OCI-LY3 (cell line): ENCODE data around the gene SPRYD7.
"Not testable (repeated sequence)": the region's sequence is repeated elsewhere in the genome, so short reads cannot be mapped to it uniquely, and the experiment has no call there.

ENCODE experiments used
- H2AFZ ChIP-seq: fragments of 200-600, 300-600 bp; shearing (Covaris generic); 2 replicates; pipeline ENCODE4 v1.6.0; 2014; ENCODE audit warnings: antibody characterized with exemption, low read depth, low read length
- H3K27ac ChIP-seq: fragments of 200-600, 300-600 bp; sonication (generic); 2 replicates; pipeline ENCODE4 v1.5.1; 2014; ENCODE audit warnings: mild to moderate bottlenecking, low read length, moderate library complexity, mixed read lengths
- H3K27me3 ChIP-seq: fragments of 200-600, 300-600 bp; sonication (generic); 2 replicates; pipeline ENCODE4 v1.6.1; 2014; ENCODE audit warnings: low read depth, low read length, mixed read lengths
- H3K36me3 ChIP-seq: fragments of 200-600, 300-600 bp; sonication (generic); replicated peaks from 2 replicates; pipeline ENCODE3; 2014; ENCODE audit warnings: low read depth, low read length, mixed read lengths
- H3K4me1 ChIP-seq: fragments of 300-600, 200-600 bp; sonication (generic); 2 replicates; pipeline ENCODE4 v1.6.1; 2014; ENCODE audit warnings: low read length, mixed read lengths
- H3K4me2 ChIP-seq: fragments of 200-600, 300-600 bp; sonication (generic); 2 replicates; pipeline ENCODE4 v1.6.1; 2014; ENCODE audit warnings: low read length, mixed read lengths
- H3K4me3 ChIP-seq: fragments of 300-600, 200-600 bp; sonication (generic); 2 replicates; pipeline ENCODE4 v1.5.1; 2014; ENCODE audit warnings: antibody characterized with exemption, mild to moderate bottlenecking, low read length, moderate library complexity
- H3K79me2 ChIP-seq: fragments of 300-600, 200-600 bp; shearing (Covaris generic); 2 replicates; pipeline ENCODE4 v1.6.1; 2014; ENCODE audit warnings: mild to moderate bottlenecking, low read length, mixed read lengths
- H3K9ac ChIP-seq: fragments of 300-600, 200-600 bp; shearing (Covaris generic); 2 replicates; pipeline ENCODE4 v1.6.0; 2014; ENCODE audit warnings: mild to moderate bottlenecking, low read length, moderate library complexity
- H3K9me3 ChIP-seq: fragments of 200-600, 300-600 bp; shearing (Covaris generic); 2 replicates; pipeline ENCODE4 v1.6.1; 2014; ENCODE audit warnings: low read length, mixed read lengths; ENCODE audit not compliant: insufficient read depth
- H4K20me1 ChIP-seq: fragments of 200-600, 300-600 bp; sonication (generic); 2 replicates; pipeline ENCODE4 v1.6.1; 2016; ENCODE audit warnings: low read length, mixed read lengths; ENCODE audit not compliant: insufficient read depth
- EZH2phosphoT487 ChIP-seq: fragments of 200-600 bp; shearing (Covaris generic); IDR thresholded peaks from 2 replicates; pipeline ENCODE4 v1.6.1; 2018; ENCODE audit warnings: antibody characterized with exemption, mixed run types, low read depth
- TF ChIP-seq, protein P1 (sequence below): fragments of 200-600, 300-600 bp; sonication (generic); IDR thresholded peaks from 2 replicates; pipeline ENCODE4 v1.5.1; 2014; ENCODE audit warnings: antibody characterized with exemption, low read length, low read depth

Gene SPRYD7

DNA sequence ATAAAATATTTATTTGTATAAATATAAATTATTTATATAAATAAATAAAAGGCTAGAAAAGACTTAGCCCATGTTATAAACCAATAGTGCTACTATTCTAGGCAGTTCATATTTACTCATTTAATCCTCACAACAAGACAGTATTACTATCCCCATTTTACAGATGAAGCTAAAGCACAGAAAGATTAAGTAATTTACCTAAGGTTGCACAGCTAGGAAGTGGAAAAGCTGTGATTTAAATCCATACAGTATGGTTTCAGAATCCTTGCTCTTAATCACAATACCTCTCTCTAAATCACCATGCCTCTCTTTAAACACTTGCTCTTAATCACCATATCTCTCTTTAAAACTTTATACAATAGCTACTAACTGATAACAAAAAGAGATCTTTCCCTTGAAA lies 13.8 kb downstream of the SPRYD7 start:
- Histone ChIP-seq H3K4me2 (no peak overlapping the region), H3K27ac (no peak overlapping the region), H3K79me2 (no peaks in the 10 kb centered on the region), H3K9me3 (0 out of 2 replicates have a peak, but pooled peaks cover 4% of the 10 kb centered on the region), H4K20me1 (no peaks in the 10 kb centered on the region), H3K9ac (no peak overlapping the region), H3K4me1 (peaks cover 13% of the 10 kb centered on the region), H3K4me3 (no peak overlapping the region), H3K36me3 (peaks cover 16% of the 10 kb centered on the region), H3K27me3 (no peaks in the 10 kb centered on the region), H2AFZ (no peak overlapping the region)
- TF ChIP-seq, protein P1, sequence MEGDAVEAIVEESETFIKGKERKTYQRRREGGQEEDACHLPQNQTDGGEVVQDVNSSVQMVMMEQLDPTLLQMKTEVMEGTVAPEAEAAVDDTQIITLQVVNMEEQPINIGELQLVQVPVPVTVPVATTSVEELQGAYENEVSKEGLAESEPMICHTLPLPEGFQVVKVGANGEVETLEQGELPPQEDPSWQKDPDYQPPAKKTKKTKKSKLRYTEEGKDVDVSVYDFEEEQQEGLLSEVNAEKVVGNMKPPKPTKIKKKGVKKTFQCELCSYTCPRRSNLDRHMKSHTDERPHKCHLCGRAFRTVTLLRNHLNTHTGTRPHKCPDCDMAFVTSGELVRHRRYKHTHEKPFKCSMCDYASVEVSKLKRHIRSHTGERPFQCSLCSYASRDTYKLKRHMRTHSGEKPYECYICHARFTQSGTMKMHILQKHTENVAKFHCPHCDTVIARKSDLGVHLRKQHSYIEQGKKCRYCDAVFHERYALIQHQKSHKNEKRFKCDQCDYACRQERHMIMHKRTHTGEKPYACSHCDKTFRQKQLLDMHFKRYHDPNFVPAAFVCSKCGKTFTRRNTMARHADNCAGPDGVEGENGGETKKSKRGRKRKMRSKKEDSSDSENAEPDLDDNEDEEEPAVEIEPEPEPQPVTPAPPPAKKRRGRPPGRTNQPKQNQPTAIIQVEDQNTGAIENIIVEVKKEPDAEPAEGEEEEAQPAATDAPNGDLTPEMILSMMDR, result no peak
- no peak for TF ChIP-seq EZH2phosphoT487

DNA sequence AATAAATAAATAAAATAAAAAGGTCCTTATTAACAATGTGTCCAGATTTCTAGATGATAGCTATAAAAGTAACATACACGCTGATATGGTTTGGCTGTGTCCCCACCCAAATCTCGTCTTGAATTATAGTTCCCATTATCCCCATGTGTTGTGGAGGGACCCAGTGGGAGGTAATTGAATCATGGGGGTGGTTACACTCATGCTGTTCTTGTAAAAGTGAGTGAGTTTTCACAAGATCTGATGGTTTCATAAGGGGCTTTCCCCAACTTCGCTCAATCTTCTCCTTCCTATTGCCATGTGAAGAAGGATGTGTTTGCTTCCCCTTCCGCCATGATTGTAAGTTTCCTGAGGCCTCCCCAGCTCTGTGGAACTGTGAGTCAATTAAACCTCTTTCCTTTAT lies 15.2 kb downstream of the SPRYD7 start:
- H3K4me1 ChIP-seq, H3K4me3 ChIP-seq: not testable (repeated sequence)
- peaks cover 21% of the 10 kb centered on the region for H3K36me3 ChIP-seq

DNA sequence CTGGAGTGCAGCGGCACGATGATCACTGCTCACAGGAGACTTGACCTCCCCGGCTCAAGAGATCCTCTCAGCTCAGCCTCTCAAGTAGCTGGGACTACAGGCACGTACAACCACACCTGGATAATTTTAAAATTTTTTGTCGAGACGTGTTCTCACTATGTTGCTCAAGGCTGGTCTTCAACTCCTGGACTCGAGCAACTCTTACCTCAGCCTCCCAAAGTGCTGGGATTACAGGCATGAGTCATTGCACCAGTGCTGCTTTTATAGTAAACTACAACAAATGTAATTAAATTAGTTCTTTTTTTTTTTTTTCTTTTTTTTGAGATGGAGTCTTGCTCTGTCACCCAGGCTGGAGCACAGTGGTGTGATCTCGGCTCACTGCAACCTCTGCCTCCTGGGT lies 18.0 kb downstream of the SPRYD7 start:
- not testable (repeated sequence) for H3K9ac ChIP-seq, H4K20me1 ChIP-seq, H3K4me2 ChIP-seq, H3K27ac ChIP-seq, H3K9me3 ChIP-seq, H3K4me1 ChIP-seq, H3K79me2 ChIP-seq, H3K27me3 ChIP-seq, H3K4me3 ChIP-seq, H2AFZ ChIP-seq
- peaks cover 24% of the 10 kb centered on the region for H3K36me3 ChIP-seq

More for the DNA sequence above, 15.2 kb downstream of the SPRYD7 start:
- H3K79me2 ChIP-seq, H2AFZ ChIP-seq, H3K4me2 ChIP-seq, H3K9ac ChIP-seq, H3K9me3 ChIP-seq, H3K27ac ChIP-seq, H3K27me3 ChIP-seq, H4K20me1 ChIP-seq: not testable (repeated sequence)

DNA sequence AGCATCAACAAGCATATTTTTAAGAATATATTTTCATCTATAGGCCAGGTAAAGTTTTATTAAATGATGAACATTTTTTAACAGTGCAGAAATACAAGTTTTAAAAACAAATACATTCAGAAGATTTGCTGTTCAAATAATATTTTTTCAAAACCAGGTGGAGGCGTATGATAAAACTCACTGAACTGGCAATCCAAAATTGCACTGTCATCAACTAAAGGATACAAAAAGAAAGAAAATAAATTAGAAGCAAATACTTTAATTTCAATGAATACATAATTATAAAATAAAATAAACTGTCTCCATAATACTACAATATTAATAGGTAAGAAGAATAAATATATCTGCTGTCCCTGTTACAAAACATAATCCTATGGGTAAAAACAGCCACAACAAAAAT lies 21.2 kb downstream of the SPRYD7 start:
- Histone ChIP-seq H3K36me3 (peaks cover 12% of the 10 kb centered on the region), H3K27ac (no peak overlapping the region), H4K20me1 (no peaks in the 10 kb centered on the region), H3K9ac (no peak overlapping the region), H3K4me3 (no peak overlapping the region), H3K27me3 (no peaks in the 10 kb centered on the region), H2AFZ (no peak overlapping the region), H3K4me1 (no peaks in the 10 kb centered on the region), H3K4me2 (no peak overlapping the region), H3K79me2 (no peaks in the 10 kb centered on the region), H3K9me3 (no peaks in the 10 kb centered on the region)
- no peak for TF ChIP-seq EZH2phosphoT487

DNA sequence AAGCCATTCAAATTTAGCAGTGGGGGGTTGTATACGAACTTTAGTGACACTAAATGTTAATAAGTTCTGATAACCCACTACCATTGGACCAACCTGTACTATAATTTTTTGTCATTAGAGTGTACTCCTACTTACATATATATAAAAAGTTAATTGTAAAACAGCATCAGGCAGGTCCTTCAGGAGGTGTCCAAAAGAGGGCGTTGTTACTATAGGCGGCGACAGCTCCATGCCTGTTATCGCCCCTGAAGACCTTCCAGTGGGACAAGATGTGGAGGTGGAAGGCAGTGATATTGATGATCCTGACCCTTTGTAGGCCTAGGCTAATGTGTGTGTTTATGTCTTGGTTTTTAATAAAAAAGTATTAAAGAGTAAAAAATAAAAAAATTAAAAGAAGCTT lies 27.5 kb downstream of the SPRYD7 start:
- H3K4me2 ChIP-seq, result no peak overlapping the region
- no peak overlapping the region for H3K4me3 ChIP-seq
- no peaks in the 10 kb centered on the region for H4K20me1 ChIP-seq
- TF ChIP-seq, protein P1, result peak; percentile 25
- TF ChIP-seq EZH2phosphoT487, result no peak
- no peaks in the 10 kb centered on the region for H3K4me1 ChIP-seq
- H3K9ac ChIP-seq, result no peak overlapping the region
- H3K36me3 ChIP-seq, result peaks cover 4% of the 10 kb centered on the region
- no peaks in the 10 kb centered on the region for H3K27me3 ChIP-seq
- no peaks in the 10 kb centered on the region for H3K9me3 ChIP-seq
- H3K79me2 ChIP-seq, result no peaks in the 10 kb centered on the region
- no peak overlapping the region for H3K27ac ChIP-seq
- no peak overlapping the region for H2AFZ ChIP-seq
